K562 (cell line): ENCODE results near the gene ZNF181. TPM values are rescaled to one million over a fixed set of nuclear protein-coding genes. Genes with fewer than 3 reads are reported as not detected.

ENCODE experiments used
- ATAC-seq: fragments of 200-7000 bp; cut with Tn5 transposase; 3 replicates; pipeline ENCODE4 v1.9.1; 2020; ENCODE audit warnings: moderate library complexity
- BruUV-seq: library from RNA; stranded (reverse); fragments of 400-500 nt; replicated peaks from 2 replicates; lab custom pipeline; 2021; lab: Mats Ljungman, UMichigan
- CTCF ChIA-PET: fragments of 300-600 bp; formaldehyde crosslinking; extraction: SDS; loops from one replicate; lab custom pipeline; 2021; ENCODE audit warnings: low intra/inter-chr PET ratio; lab: Yijun Ruan, JAX
- POLR2A ChIA-PET: fragments of 300-600, 350-650 bp; sonication (Branson Sonifier 250); formaldehyde crosslinking; extraction: SDS; loops from one replicate; lab custom pipeline; 2021; ENCODE audit warnings: antibody characterized with exemption, inconsistent platforms; lab: Yijun Ruan, JAX
- DNase-seq, 4 experiments: peaks; one replicate each; pipeline versions ENCODE4 v3.0.0 to v3.0.0-alpha.2; 2011 to 2018; ENCODE audit warnings: low spot score in 3 of 4, mixed read lengths in 3 of 4; ENCODE audit errors: extremely low read depth in 1 of 4
- FAIRE-seq: peaks from 2 replicates; lab custom pipeline; 2011; peaks lifted over from hg19 to GRCh38; lab: Jason Lieb, UNC
- H2AFZ ChIP-seq: 2 replicates; pipeline ENCODE4 v1.6.0; 2011; ENCODE audit warnings: low read depth, low read length, control low read depth, inconsistent platforms
- H3K27ac ChIP-seq: fragments of 200-600 bp; 3 replicates; pipeline ENCODE4 v1.8.0; 2011; ENCODE audit warnings: low read depth, mild to moderate bottlenecking, control low read depth, inconsistent platforms, low read length, moderate library complexity, mixed read lengths; ENCODE audit errors: extremely low read depth
- H3K27me3 ChIP-seq, 2 experiments: fragments of 300-600 bp in 1 of 2; 2 replicates in 1 of 2; 3 replicates in 1 of 2; pipeline versions ENCODE4 v1.6.0 to v1.8.0; 2011; ENCODE audit warnings: inconsistent platforms in 2 of 2, low read length in 2 of 2, mild to moderate bottlenecking in 1 of 2, mixed read lengths in 1 of 2, moderate library complexity in 1 of 2; ENCODE audit not compliant: control insufficient read depth in 2 of 2, insufficient read depth in 2 of 2
- H3K36me3 ChIP-seq: fragments of 300-600 bp; 3 replicates; pipeline ENCODE4 v1.8.0; 2011; ENCODE audit warnings: mild to moderate bottlenecking, low read length, inconsistent platforms; ENCODE audit not compliant: control insufficient read depth, insufficient read depth
- H3K4me1 ChIP-seq, 2 experiments: fragments of 200-600 bp in 1 of 2; replicated peaks in 1 of 2; 2 replicates in 1 of 2; 3 replicates in 1 of 2; pipeline versions ENCODE4 v1.5.1 to v1.8.0; 2011; ENCODE audit warnings: inconsistent platforms in 2 of 2, low read length in 2 of 2, mild to moderate bottlenecking in 1 of 2, mixed read lengths in 1 of 2, moderate library complexity in 1 of 2; ENCODE audit not compliant: control insufficient read depth in 2 of 2, insufficient read depth in 2 of 2
- H3K4me2 ChIP-seq: 2 replicates; pipeline ENCODE4 v1.6.1; 2011; ENCODE audit warnings: low read length, control low read depth, inconsistent platforms, mixed read lengths; ENCODE audit not compliant: insufficient read depth
- H3K4me3 ChIP-seq: fragments of 200-600 bp; sonication (generic), shearing (Covaris generic); 2 replicates; pipeline ENCODE4 v1.5.1; 2016; ENCODE audit warnings: control low read depth, inconsistent platforms
- H3K79me2 ChIP-seq: fragments of 200-600 bp; 3 replicates; pipeline ENCODE4 v1.8.0; 2011; ENCODE audit warnings: low read length, inconsistent platforms; ENCODE audit not compliant: control insufficient read depth, insufficient read depth
- H3K9ac ChIP-seq, 2 experiments: 2 replicates each; pipeline versions ENCODE4 v1.6.0 to v1.6.1; 2011; ENCODE audit warnings: low read depth in 2 of 2, low read length in 2 of 2, control low read depth in 1 of 2, inconsistent platforms in 1 of 2, mild to moderate bottlenecking in 1 of 2, mixed read lengths in 1 of 2; ENCODE audit not compliant: insufficient read depth in 1 of 2
- H3K9me1 ChIP-seq: one replicate; pipeline ENCODE4 v1.6.0; 2011; ENCODE audit warnings: inconsistent platforms, mild to moderate bottlenecking, low read length, moderate library complexity; ENCODE audit not compliant: control insufficient read depth, insufficient read depth
- H3K9me3 ChIP-seq: replicated peaks from 2 replicates; pipeline ENCODE4 v1.5.1; 2011; ENCODE audit warnings: low read depth, low read length, inconsistent platforms; ENCODE audit not compliant: control insufficient read depth, insufficient read depth
- H4K20me1 ChIP-seq: replicated peaks from 2 replicates; pipeline ENCODE4 v1.6.1; 2011; ENCODE audit warnings: low read length, inconsistent platforms, mixed read lengths; ENCODE audit not compliant: control insufficient read depth, insufficient read depth
- EP400 ChIP-seq: fragments of 450-650 bp; IDR thresholded peaks from 2 replicates; pipeline ENCODE4 v1.6.1; 2017; ENCODE audit warnings: antibody characterized with exemption, mild to moderate bottlenecking, moderate library complexity
- GABPB2 ChIP-seq: fragments of 250-450 bp; sonication (Bioruptor Pico); conservative IDR thresholded peaks from 2 replicates; pipeline ENCODE4 v1.5.1; 2021; ENCODE audit warnings: mild to moderate bottlenecking
- KLF13 ChIP-seq: fragments of 450-650 bp; IDR thresholded peaks from 2 replicates; pipeline ENCODE4 v1.6.1; 2016; ENCODE audit warnings: missing genetic modification characterization, low read depth, mild to moderate bottlenecking, missing compliant biosample characterization, moderate library complexity, borderline replicate concordance
- NFIC ChIP-seq: fragments of 450-650 bp; IDR thresholded peaks from 2 replicates; pipeline ENCODE4 v1.6.1; 2017; ENCODE audit warnings: mild to moderate bottlenecking, inconsistent platforms
- PRMT5 ChIP-seq: sonication (generic); formaldehyde crosslinking; IDR thresholded peaks from 2 replicates; pipeline ENCODE4 v1.5.0; 2020; ENCODE audit warnings: missing genetic modification reagents
- RB1 ChIP-seq: fragments of 450-650 bp; IDR thresholded peaks from 2 replicates; pipeline ENCODE4 v1.6.1; 2017; ENCODE audit warnings: low read depth, mild to moderate bottlenecking
- ZNF384 ChIP-seq: IDR thresholded peaks from 2 replicates; pipeline ENCODE4 v1.6.1; 2012; ENCODE audit warnings: low read depth, low read length, improper control_type of control experiment
- WGBS: fragments of 100-300 bp; shearing (Covaris generic); methylation state at CpG from one replicate; pipeline ENCODE4 v1.1.6; 2016; ENCODE audit warnings: low coverage, mixed read lengths; ENCODE audit not compliant: insufficient coverage; ENCODE audit errors: missing lambda C conversion rate; 5-methylcytosine and 5-hydroxymethylcytosine counted together
- in situ Hi-C: fragments of 300-500 bp; cut with MboI; formaldehyde crosslinking; loops from 4 replicates; pipeline ENCODE4 v1.15.0; 2018; ENCODE audit warnings: inconsistent platforms, mixed read lengths
- intact Hi-C: fragments of 100-400 bp; cut with micrococcal nuclease; formaldehyde crosslinking; loops from 2 replicates; pipeline ENCODE4 v1.14.2; 2022
- polyA plus RNA-seq, 8 experiments: library from polyadenylated mRNA; depleted of rRNA in 4 of 8; stranded (reverse) in 5 of 8; unstranded in 3 of 8; fragments of >200 nt; fragmentation: Nextera tagmentation in 2 of 8; fragmentation: Illumina TruSeq in 1 of 8; extraction: Ambion mirVana in 2 of 8; extraction: Trizol in 1 of 8; gene quantifications; 2 replicates each; pipeline versions ENCODE4 v1.2.1 to v1.2.3, GENCODE V29; 2011 to 2014; ENCODE audit warnings: inconsistent platforms in 1 of 8, missing spikeins in 1 of 8
- total RNA-seq, 7 experiments: library from RNA; depleted of rRNA in 6 of 7; stranded (reverse); fragments of >200 nt in 6 of 7; fragmentation: Illumina TruSeq in 2 of 7; extraction: Trizol in 2 of 7; gene quantifications; 2 replicates each; pipeline versions ENCODE4 v1.2.1 to v1.2.3, GENCODE V29; 2011 to 2021; ENCODE audit warnings: low replicate concordance in 1 of 7
- TF ChIP-seq, protein P1 (sequence below): sonication (generic); formaldehyde crosslinking; IDR thresholded peaks from 2 replicates; pipeline ENCODE4 v1.5.0; 2020; ENCODE audit warnings: missing genetic modification reagents
- TF ChIP-seq, protein P2 (sequence below), 3 experiments: fragments of 200-800 bp in 1 of 3; fragments of 250-450 bp in 1 of 3; fragments of 450-650 bp in 1 of 3; sonication (Bioruptor Pico) in 1 of 3; sonication (Bioruptor generic) in 1 of 3; formaldehyde crosslinking in 1 of 3; IDR thresholded peaks; 2 replicates each; pipeline versions ENCODE4 v1.6.1 to v1.8.0; 2016 to 2022; ENCODE audit warnings: mild to moderate bottlenecking in 2 of 3, missing genetic modification characterization in 2 of 3, missing compliant biosample characterization in 1 of 3, moderate library complexity in 1 of 3

Gene ZNF181
- total and polyA plus RNA-seq, 9 of the 15 experiments (the other 6 are each of a cell fraction or from before 2014, with no cell fraction given): 4.3 to 20.3 (median 12.1) TPM

DNA sequence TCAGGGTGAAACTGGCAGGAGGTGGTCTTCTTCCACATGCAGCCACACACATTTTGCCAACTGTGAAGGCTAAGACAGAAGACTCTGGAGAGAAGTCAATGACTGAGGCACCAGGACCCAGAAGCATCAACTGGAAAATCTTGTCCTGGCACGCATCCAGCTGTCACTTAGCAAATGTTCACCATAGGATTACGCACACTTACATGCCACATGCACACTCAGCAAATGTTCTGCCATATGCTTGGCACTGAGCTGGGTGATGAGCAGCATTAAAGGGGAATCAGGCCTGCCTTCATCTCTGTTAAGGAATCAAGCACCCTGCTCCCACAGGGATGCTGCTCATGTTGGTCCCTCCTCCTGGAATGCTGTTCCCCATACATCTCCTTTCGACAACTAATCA is 33.9 kb downstream of the ZNF181 start:
- H3K4me2 ChIP-seq: no peak overlapping the region
- intact Hi-C loops: no loop called here
- POLR2A ChIA-PET: no interaction called here
- in situ Hi-C loops: no loop called here
- no peak overlapping the region for H3K9ac ChIP-seq
- peaks cover 5% of the 10 kb centered on the region; the same call in 1 of the 3 replicates for H3K79me2 ChIP-seq
- WGBS: 8% methylated on average over 3 of the region's 3 CpGs
- ATAC-seq: no peak
- no peaks in the 10 kb centered on the region for H3K9me3 ChIP-seq
- no peak for TF ChIP-seq PRMT5 (CRISPR knock-in tag)
- peak; percentile 25; the same call in 1 of the 2 replicates for TF ChIP-seq NFIC
- no peak overlapping the region for H2AFZ ChIP-seq
- no peaks in the 10 kb centered on the region for H3K9me1 ChIP-seq
- H3K27me3 ChIP-seq: no peaks in the 10 kb centered on the region
- H3K36me3 ChIP-seq: no peaks in the 10 kb centered on the region
- no peak overlapping the region for H3K27ac ChIP-seq
- H3K4me3 ChIP-seq: no peak overlapping the region
- FAIRE-seq: no peak
- BruUV-seq: no TSS peak
- no peak for DNase-seq
- peaks cover 0 to 6% of the 10 kb centered on the region in 2 experiments; a peak in 2 of 5 replicates for H3K4me1 ChIP-seq
- CTCF ChIA-PET: no interaction called here
- H4K20me1 ChIP-seq: no peaks in the 10 kb centered on the region

DNA sequence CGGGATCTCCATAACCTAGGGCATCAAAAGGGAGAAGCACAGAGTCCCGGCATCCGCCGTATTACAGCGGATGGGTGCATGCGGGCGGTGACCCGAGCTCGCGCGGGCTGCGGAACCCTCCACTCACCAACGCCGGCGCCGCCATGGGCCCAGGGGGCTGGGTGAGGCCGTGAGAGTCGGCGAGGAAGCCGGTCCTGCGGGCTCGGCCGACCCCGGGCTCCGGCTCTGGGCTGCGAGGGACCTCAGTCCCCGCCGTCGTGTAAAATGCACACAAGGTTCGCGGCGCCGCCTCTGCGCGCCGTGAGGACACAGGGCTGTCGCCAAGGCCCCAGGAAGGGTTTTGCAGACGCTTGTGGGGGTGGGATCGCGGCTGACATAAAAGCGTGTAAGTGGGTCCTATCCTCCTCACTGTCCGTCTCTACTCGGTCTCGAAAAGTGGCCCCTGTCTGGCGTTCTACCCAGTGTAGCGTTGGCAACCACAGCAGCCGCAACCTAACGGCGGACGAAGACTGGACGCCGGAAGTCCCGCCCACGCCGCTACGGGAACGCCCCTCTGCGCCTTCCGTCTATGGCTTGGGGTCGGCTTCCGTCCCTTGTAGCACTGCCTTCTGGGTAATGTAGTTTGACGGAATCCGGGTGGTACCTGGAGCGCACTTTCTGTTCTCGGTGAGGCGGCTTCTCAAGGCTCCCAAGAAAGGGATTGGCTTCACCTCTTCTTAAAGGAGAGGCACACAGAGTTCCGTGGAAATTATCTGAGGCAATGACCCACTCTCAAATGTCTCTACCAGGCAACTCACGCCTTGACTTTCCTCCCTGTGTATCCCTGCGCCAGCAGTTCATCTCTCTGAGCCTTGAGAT is 38.9 kb downstream of the ZNF181 start, which contains the start of gene ZNF599:
Gene ZNF599, minus strand, starts transcription at position 519 of the 858 bp plus-strand sequence. Its CDS starts 374 bp downstream, at position 145.
- 27% methylated on average over 55 of the region's 69 CpGs for whole genome bisulfite sequencing
- CTCF ChIA-PET: no interaction called here
- intact Hi-C loops: no loop called here
- Histone ChIP-seq H3K9me3 (no peaks in the 10 kb centered on the region; the same call in 1 of the 2 replicates), H3K27ac (peak within 1 kb of the TSS; percentile 57; the same call in 2 of the 3 replicates), H3K4me1 (peaks cover 0 to 8% of the 10 kb centered on the region in 2 experiments; a peak in 2 of 5 replicates), H3K79me2 (peaks cover 5% of the 10 kb centered on the region; the same call in 1 of the 3 replicates), H4K20me1 (no peaks in the 10 kb centered on the region), H2AFZ (peak within 1 kb of the TSS; percentile 97), H3K9me1 (no peaks in the 10 kb centered on the region), H3K36me3 (no peaks in the 10 kb centered on the region), H3K4me3 (peak within 1 kb of the TSS; percentile 54), H3K9ac (peak within 1 kb of the TSS; percentile 51 to 87; a peak in 3 of 4 replicates), H3K4me2 (peak within 1 kb of the TSS; percentile 80), H3K27me3 (no peaks in the 10 kb centered on the region)
- DNase-seq: peak; percentile 77 to 88 (median 82)
- FAIRE-seq: peak; percentile 91
- BruUV-seq: TSS peak; percentile 83
- in situ Hi-C loops: no loop called here
- POLR2A ChIA-PET: interaction anchor here (1.4 kb wide), 1 partner anchor 361 kb away, joined by 3 read pairs; no protein-coding TSS in a partner anchor
- ATAC-seq: peak; percentile 100
- TF ChIP-seq RB1 (no peak), ZNF384 (no peak), EP400 (0 out of 2 replicates have a peak, but pooled peaks have one; percentile 27), KLF13 (tag) (peak; percentile 82), GABPB2 (CRISPR knock-in tag) (no peak)
- TF ChIP-seq, protein P1, sequence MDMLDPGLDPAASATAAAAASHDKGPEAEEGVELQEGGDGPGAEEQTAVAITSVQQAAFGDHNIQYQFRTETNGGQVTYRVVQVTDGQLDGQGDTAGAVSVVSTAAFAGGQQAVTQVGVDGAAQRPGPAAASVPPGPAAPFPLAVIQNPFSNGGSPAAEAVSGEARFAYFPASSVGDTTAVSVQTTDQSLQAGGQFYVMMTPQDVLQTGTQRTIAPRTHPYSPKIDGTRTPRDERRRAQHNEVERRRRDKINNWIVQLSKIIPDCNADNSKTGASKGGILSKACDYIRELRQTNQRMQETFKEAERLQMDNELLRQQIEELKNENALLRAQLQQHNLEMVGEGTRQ: no peak
- TF ChIP-seq, protein P2, sequence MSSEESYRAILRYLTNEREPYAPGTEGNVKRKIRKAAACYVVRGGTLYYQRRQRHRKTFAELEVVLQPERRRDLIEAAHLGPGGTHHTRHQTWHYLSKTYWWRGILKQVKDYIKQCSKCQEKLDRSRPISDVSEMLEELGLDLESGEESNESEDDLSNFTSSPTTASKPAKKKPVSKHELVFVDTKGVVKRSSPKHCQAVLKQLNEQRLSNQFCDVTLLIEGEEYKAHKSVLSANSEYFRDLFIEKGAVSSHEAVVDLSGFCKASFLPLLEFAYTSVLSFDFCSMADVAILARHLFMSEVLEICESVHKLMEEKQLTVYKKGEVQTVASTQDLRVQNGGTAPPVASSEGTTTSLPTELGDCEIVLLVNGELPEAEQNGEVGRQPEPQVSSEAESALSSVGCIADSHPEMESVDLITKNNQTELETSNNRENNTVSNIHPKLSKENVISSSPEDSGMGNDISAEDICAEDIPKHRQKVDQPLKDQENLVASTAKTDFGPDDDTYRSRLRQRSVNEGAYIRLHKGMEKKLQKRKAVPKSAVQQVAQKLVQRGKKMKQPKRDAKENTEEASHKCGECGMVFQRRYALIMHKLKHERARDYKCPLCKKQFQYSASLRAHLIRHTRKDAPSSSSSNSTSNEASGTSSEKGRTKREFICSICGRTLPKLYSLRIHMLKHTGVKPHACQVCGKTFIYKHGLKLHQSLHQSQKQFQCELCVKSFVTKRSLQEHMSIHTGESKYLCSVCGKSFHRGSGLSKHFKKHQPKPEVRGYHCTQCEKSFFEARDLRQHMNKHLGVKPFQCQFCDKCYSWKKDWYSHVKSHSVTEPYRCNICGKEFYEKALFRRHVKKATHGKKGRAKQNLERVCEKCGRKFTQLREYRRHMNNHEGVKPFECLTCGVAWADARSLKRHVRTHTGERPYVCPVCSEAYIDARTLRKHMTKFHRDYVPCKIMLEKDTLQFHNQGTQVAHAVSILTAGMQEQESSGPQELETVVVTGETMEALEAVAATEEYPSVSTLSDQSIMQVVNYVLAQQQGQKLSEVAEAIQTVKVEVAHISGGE (CRISPR knock-in tag; IDR thresholded peaks at IDR 0.05): peak in 1 of 3 experiments; percentile 68; a peak in 2 of 6 replicates
